MCF 10A (cell line): Measurements from ENCODE around the gene OXGR1. TPM values are rescaled to one million over a fixed set of nuclear protein-coding genes. Genes with fewer than 3 reads are reported as not detected.

ENCODE experiments used
- BruUV-seq: library from RNA; stranded (reverse); fragments of 400-500 nt; replicated peaks from 2 replicates; lab custom pipeline; 2021; lab: Mats Ljungman, UMichigan
- CTCF ChIA-PET: fragments of 300-600 bp; sonication (Branson Sonifier 250); formaldehyde crosslinking; extraction: SDS; loops from one replicate; lab custom pipeline; 2021; ENCODE audit warnings: antibody characterized with exemption, inconsistent platforms; lab: Yijun Ruan, JAX
- POLR2A ChIA-PET: fragments of 300-600, 350-650 bp; sonication (Branson Sonifier 250); formaldehyde crosslinking; extraction: SDS; loops from one replicate; lab custom pipeline; 2020; ENCODE audit warnings: antibody characterized with exemption, inconsistent platforms; lab: Yijun Ruan, JAX
- DNase-seq: peaks from one replicate; pipeline ENCODE4 v3.0.0-alpha.2; 2018; ENCODE audit not compliant: unreplicated experiment
- H3K27ac Mint-ChIP-seq: one replicate; pipeline ENCODE4 v1.8.0; 2022; ENCODE audit warnings: mild to moderate bottlenecking, low read depth, mixed read lengths; ENCODE audit not compliant: unreplicated experiment
- H3K27me3 Mint-ChIP-seq: one replicate; pipeline ENCODE4 v1.8.0; 2022; ENCODE audit warnings: mixed read lengths; ENCODE audit not compliant: insufficient read depth, unreplicated experiment
- H3K36me3 Mint-ChIP-seq: one replicate; pipeline ENCODE4 v1.8.0; 2022; ENCODE audit warnings: mild to moderate bottlenecking, moderate library complexity, mixed read lengths; ENCODE audit not compliant: insufficient read depth, unreplicated experiment
- H3K4me1 Mint-ChIP-seq: one replicate; pipeline ENCODE4 v1.8.0; 2022; ENCODE audit warnings: mixed read lengths; ENCODE audit not compliant: insufficient read depth, unreplicated experiment
- H3K4me3 Mint-ChIP-seq: one replicate; pipeline ENCODE4 v1.8.0; 2022; ENCODE audit warnings: mild to moderate bottlenecking, moderate library complexity, mixed read lengths; ENCODE audit not compliant: unreplicated experiment
- H3K9me3 Mint-ChIP-seq: one replicate; pipeline ENCODE4 v1.8.0; 2022; ENCODE audit warnings: mixed read lengths; ENCODE audit not compliant: unreplicated experiment
- CTCF ChIP-seq: fragments of 200-600 bp; IDR thresholded peaks from one replicate; pipeline ENCODE4 v1.8.0; 2022; ENCODE audit warnings: antibody characterized with exemption, mild to moderate bottlenecking; ENCODE audit not compliant: unreplicated experiment
- intact Hi-C: fragments of 100-400 bp; cut with micrococcal nuclease; formaldehyde crosslinking; loops from 2 replicates; pipeline ENCODE4 v1.14.1; 2022
- total RNA-seq: library from RNA; stranded (reverse); gene quantifications from 2 replicates; pipeline ENCODE4 v1.2.3, GENCODE V29; 2022

Gene OXGR1
- total RNA-seq, 1 experiment from 2014 or later: not detected

GRCh38 chr13:97023117-97023516, 28.8 kb upstream of the OXGR1 start:
- CTCF ChIA-PET: interaction anchor here (0.6 to 3.3 kb wide), 10 partner anchors 8 to 1642 kb away, joined by 3 to 9 read pairs (median 4); no protein-coding TSS in a partner anchor
- BruUV-seq: no TSS peak
- POLR2A ChIA-PET: interaction anchor here (0.7 to 1.0 kb wide), 2 partner anchors 22 to 325 kb away, joined by 3 to 4 read pairs; no protein-coding TSS in a partner anchor
- intact Hi-C loops: no loop called here
- no peaks in the 10 kb centered on the region for H3K4me1 Mint-ChIP-seq
- H3K9me3 Mint-ChIP-seq: no peaks in the 10 kb centered on the region
- H3K4me3 Mint-ChIP-seq: no peak overlapping the region
- DNase-seq: no peak
- TF ChIP-seq CTCF: no peak
- H3K27me3 Mint-ChIP-seq: peaks cover 27% of the 10 kb centered on the region
- H3K36me3 Mint-ChIP-seq: no peaks in the 10 kb centered on the region
- H3K27ac Mint-ChIP-seq: no peak overlapping the region

GRCh38 chr13:97021241-97021640, 27.0 kb upstream of the OXGR1 start:
- intact Hi-C loops: no loop called here
- no peak for TF ChIP-seq CTCF
- no TSS peak for BruUV-seq
- H3K4me3 Mint-ChIP-seq: no peak overlapping the region
- H3K9me3 Mint-ChIP-seq: no peaks in the 10 kb centered on the region
- ChIA-PET POLR2A (interaction anchor here (0.6 kb wide), 1 partner anchor 63 kb away, joined by 4 read pairs; no protein-coding TSS in a partner anchor), CTCF (interaction anchor here (0.9 to 1.1 kb wide), 2 partner anchors 339 to 1614 kb away, joined by 3 to 4 read pairs; no protein-coding TSS in a partner anchor)
- no peaks in the 10 kb centered on the region for H3K36me3 Mint-ChIP-seq
- no peak for DNase-seq
- no peaks in the 10 kb centered on the region for H3K4me1 Mint-ChIP-seq
- peaks cover 27% of the 10 kb centered on the region for H3K27me3 Mint-ChIP-seq
- H3K27ac Mint-ChIP-seq: no peak overlapping the region

- TF ChIP-seq CTCF: no peak
- ChIA-PET CTCF (interaction anchor here (1.1 kb wide), 1 partner anchor 339 kb away, joined by 4 read pairs; no protein-coding TSS in a partner anchor), POLR2A (interaction anchor here (0.6 kb wide), 1 partner anchor 63 kb away, joined by 4 read pairs; no protein-coding TSS in a partner anchor)
- DNase-seq: no peak
- intact Hi-C loops: no loop called here
- Mint-ChIP-seq H3K4me3 (no peak overlapping the region), H3K36me3 (no peaks in the 10 kb centered on the region), H3K27ac (no peak overlapping the region), H3K27me3 (peaks cover 27% of the 10 kb centered on the region), H3K9me3 (no peaks in the 10 kb centered on the region), H3K4me1 (no peaks in the 10 kb centered on the region)
- no TSS peak for BruUV-seq
Measured at GRCh38 chr13:97020689-97021240, 26.5 kb upstream of the OXGR1 start.

- CTCF ChIA-PET: interaction anchor here (0.6 to 3.2 kb wide), 3 partner anchors 14 to 1053 kb away, joined by 3 to 32 read pairs (median 3); no protein-coding TSS in a partner anchor
- intact Hi-C loops: no loop called here
Measured at GRCh38 chr13:97020194-97020593, 25.9 kb upstream of the OXGR1 start.

More at GRCh38 chr13:97020194-97020593, 25.9 kb upstream of the OXGR1 start:
- no peak for DNase-seq
- Mint-ChIP-seq H3K27me3 (peaks cover 27% of the 10 kb centered on the region), H3K9me3 (no peaks in the 10 kb centered on the region), H3K36me3 (no peaks in the 10 kb centered on the region), H3K4me1 (no peaks in the 10 kb centered on the region), H3K4me3 (no peak overlapping the region), H3K27ac (no peak overlapping the region)
- POLR2A ChIA-PET: no interaction called here
- no TSS peak for BruUV-seq
- TF ChIP-seq CTCF: no peak
